OCI-LY3 (cell line): ENCODE results near the gene KRT27.

Experiments used
- CTCF ChIP-seq: fragments of 200-600, 300-600 bp; sonication (generic); IDR thresholded peaks from 2 replicates; pipeline ENCODE4 v1.5.1; 2014; ENCODE audit warnings: antibody characterized with exemption, low read length, low read depth
- EZH2phosphoT487 ChIP-seq: fragments of 200-600 bp; shearing (Covaris generic); IDR thresholded peaks from 2 replicates; pipeline ENCODE4 v1.6.1; 2018; ENCODE audit warnings: antibody characterized with exemption, mixed run types, low read depth

DNA sequence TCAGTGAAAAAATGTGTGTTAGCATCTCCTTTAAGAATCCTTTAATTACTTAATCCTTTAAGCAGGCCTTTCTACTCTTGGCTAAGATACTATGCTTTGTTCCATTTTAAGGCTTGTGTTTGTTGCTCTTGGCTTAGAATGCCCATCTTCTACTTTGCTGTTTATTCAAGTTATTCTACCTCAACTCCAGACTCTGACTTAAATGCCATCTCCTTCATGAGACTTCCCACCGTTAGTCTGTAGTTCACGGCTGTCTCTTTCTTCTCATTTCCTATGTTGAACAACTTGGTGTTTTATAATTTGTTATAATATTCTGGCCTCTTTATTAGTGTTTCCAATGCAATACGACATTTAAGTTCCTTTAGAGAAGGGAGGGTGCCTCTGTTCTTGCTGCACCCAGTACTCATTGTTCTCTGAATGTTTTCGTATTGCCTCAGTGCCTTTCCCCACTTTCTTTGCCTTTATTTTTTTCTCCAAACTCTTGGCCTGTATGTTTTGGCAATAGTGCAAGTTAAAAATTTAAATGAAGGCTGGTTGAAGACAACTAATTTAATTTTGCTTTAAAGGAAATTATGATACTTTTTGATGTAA, 46.2 kb upstream of the KRT27 start:
- TF ChIP-seq CTCF (no peak), EZH2phosphoT487 (no peak)
